IMR-90 (cell line): ENCODE results near the gene CACNA2D3. TPM values are rescaled to one million over a fixed set of nuclear protein-coding genes. Genes with fewer than 3 reads are reported as not detected.

Source experiments
- ATAC-seq: fragments of 200-7000 bp; cut with Tn5 transposase; 2 replicates; pipeline ENCODE4 v1.9.1; 2020; ENCODE audit warnings: low read depth, mild to moderate bottlenecking, moderate library complexity
- BruUV-seq: library from RNA; stranded (reverse); fragments of 400-500 nt; replicated peaks from 2 replicates; lab custom pipeline; 2021; lab: Mats Ljungman, UMichigan
- CTCF ChIA-PET: fragments of 300-600 bp; formaldehyde crosslinking; extraction: SDS; loops from one replicate; lab custom pipeline; 2021; ENCODE audit warnings: antibody characterized with exemption; lab: Yijun Ruan, JAX
- POLR2A ChIA-PET: fragments of 300-600 bp; sonication (Branson Sonifier 250); formaldehyde crosslinking; loops from one replicate; lab custom pipeline; 2022; ENCODE audit warnings: antibody characterized with exemption; ENCODE audit not compliant: unreplicated experiment; lab: Charles Lee
- DNase-seq: peaks from one replicate; pipeline ENCODE4 v3.0.0; 2013
- H2AFZ ChIP-seq: replicated peaks from 2 replicates; pipeline ENCODE3; 2013; ENCODE audit warnings: low read length, mild to moderate bottlenecking; ENCODE audit not compliant: poor library complexity
- H2AK5ac ChIP-seq: 2 replicates; pipeline ENCODE4 v1.6.1; 2013; ENCODE audit warnings: low read depth, low read length, inconsistent platforms
- H2AK9ac ChIP-seq: replicated peaks from 2 replicates; pipeline ENCODE3; 2013; ENCODE audit warnings: mild to moderate bottlenecking, low read depth, low read length, moderate library complexity; ENCODE audit not compliant: poor library complexity
- H2BK120ac ChIP-seq: 2 replicates; pipeline ENCODE4 v1.6.1; 2013; ENCODE audit warnings: low read depth, low read length, inconsistent platforms
- H2BK15ac ChIP-seq: 3 replicates; pipeline ENCODE4 v1.6.1; 2013; ENCODE audit warnings: low read depth, low read length, inconsistent platforms
- H2BK20ac ChIP-seq: 2 replicates; pipeline ENCODE4 v1.6.1; 2013; ENCODE audit warnings: low read depth, mild to moderate bottlenecking, inconsistent platforms, low read length, moderate library complexity
- H2BK5ac ChIP-seq: 2 replicates; pipeline ENCODE4 v1.6.1; 2013; ENCODE audit warnings: mild to moderate bottlenecking, low read depth, low read length, inconsistent platforms; ENCODE audit not compliant: poor library complexity, severe bottlenecking
- H3K14ac ChIP-seq: replicated peaks from 2 replicates; pipeline ENCODE4 v1.6.1; 2013; ENCODE audit warnings: low read depth, low read length, inconsistent platforms
- H3K18ac ChIP-seq: 2 replicates; pipeline ENCODE4 v1.6.1; 2013; ENCODE audit warnings: low read depth, low read length, control low read depth
- H3K23ac ChIP-seq: 2 replicates; pipeline ENCODE4 v1.6.1; 2013; ENCODE audit warnings: low read depth, low read length, inconsistent platforms
- H3K27ac ChIP-seq: 2 replicates; pipeline ENCODE4 v1.5.1; 2013; ENCODE audit warnings: mild to moderate bottlenecking, control low read depth, low read length; ENCODE audit not compliant: insufficient read depth
- H3K27me3 ChIP-seq: 2 replicates; pipeline ENCODE4 v1.6.1; 2013; ENCODE audit warnings: low read length; ENCODE audit not compliant: control insufficient read depth, insufficient read depth
- H3K36me3 ChIP-seq: 2 replicates; pipeline ENCODE4 v1.6.1; 2013; ENCODE audit warnings: low read length, mixed read lengths; ENCODE audit not compliant: control insufficient read depth, insufficient read depth
- H3K4ac ChIP-seq: 2 replicates; pipeline ENCODE4 v1.6.1; 2013; ENCODE audit warnings: low read depth, low read length, inconsistent platforms
- H3K4me1 ChIP-seq: 2 replicates; pipeline ENCODE4 v1.6.1; 2013; ENCODE audit warnings: low read length, mixed read lengths; ENCODE audit not compliant: control insufficient read depth, insufficient read depth
- H3K4me2 ChIP-seq: 2 replicates; pipeline ENCODE4 v1.6.1; 2013; ENCODE audit warnings: low read depth, mild to moderate bottlenecking, control low read depth, low read length, moderate library complexity
- H3K4me3 ChIP-seq: 2 replicates; pipeline ENCODE4 v1.5.1; 2013; ENCODE audit warnings: low read depth, mild to moderate bottlenecking, control low read depth, low read length, moderate library complexity; ENCODE audit not compliant: insufficient read depth
- H3K56ac ChIP-seq: 2 replicates; pipeline ENCODE4 v1.6.1; 2013; ENCODE audit warnings: low read length, inconsistent platforms; ENCODE audit not compliant: insufficient read depth; ENCODE audit errors: extremely low read depth
- H3K79me1 ChIP-seq, 2 experiments: 2 replicates each; pipeline ENCODE4 v1.6.1; 2013; ENCODE audit warnings: low read length in 2 of 2, inconsistent platforms in 1 of 2, low read depth in 1 of 2
- H3K9ac ChIP-seq: 2 replicates; pipeline ENCODE4 v1.6.1; 2013; ENCODE audit warnings: low read depth, low read length, control low read depth
- H3K9me1 ChIP-seq: 2 replicates; pipeline ENCODE4 v1.6.1; 2013; ENCODE audit warnings: low read length, inconsistent platforms; ENCODE audit not compliant: insufficient read depth
- H3K9me3 ChIP-seq: 2 replicates; pipeline ENCODE4 v1.6.1; 2013; ENCODE audit warnings: low read length; ENCODE audit not compliant: control insufficient read depth, insufficient read depth
- H4K20me1 ChIP-seq: 2 replicates; pipeline ENCODE4 v1.6.1; 2013; ENCODE audit warnings: low read length, inconsistent platforms; ENCODE audit not compliant: insufficient read depth
- H4K5ac ChIP-seq: 2 replicates; pipeline ENCODE4 v1.6.1; 2013; ENCODE audit warnings: mild to moderate bottlenecking, low read depth, low read length, control low read depth
- H4K8ac ChIP-seq, 2 experiments: 2 replicates each; pipeline ENCODE4 v1.6.1; 2013; ENCODE audit warnings: low read depth in 2 of 2, low read length in 2 of 2, control low read depth in 1 of 2, inconsistent platforms in 1 of 2
- H4K91ac ChIP-seq: 2 replicates; pipeline ENCODE4 v1.6.1; 2013; ENCODE audit warnings: low read depth, low read length, inconsistent platforms; ENCODE audit not compliant: insufficient read depth
- BHLHE40 ChIP-seq: fragments of 150-350 bp; IDR thresholded peaks from 2 replicates; pipeline ENCODE4 v1.6.1; 2016; ENCODE audit warnings: mild to moderate bottlenecking, low read depth, low read length
- CEBPB ChIP-seq: IDR thresholded peaks from 2 replicates; pipeline ENCODE4 v1.6.1; 2012; ENCODE audit warnings: low read depth, low read length, improper control_type of control experiment
- CHD1 ChIP-seq: IDR thresholded peaks from 2 replicates; pipeline ENCODE4 v1.6.1; 2012; ENCODE audit warnings: low read depth, low read length, improper control_type of control experiment
- CTCF ChIP-seq: conservative IDR thresholded peaks from 2 replicates; pipeline ENCODE4 v1.5.1; 2012; ENCODE audit warnings: mild to moderate bottlenecking, low read depth, low read length, improper control_type of control experiment
- FOS ChIP-seq: fragments of 150-350 bp; IDR thresholded peaks from 2 replicates; pipeline ENCODE4 v1.6.1; 2016; ENCODE audit warnings: low read depth, low read length
- MAFK ChIP-seq: IDR thresholded peaks from 2 replicates; pipeline ENCODE4 v1.6.1; 2012; ENCODE audit warnings: low read depth, low read length, improper control_type of control experiment
- MAZ ChIP-seq: IDR thresholded peaks from 2 replicates; pipeline ENCODE4 v1.6.1; 2012; ENCODE audit warnings: low read depth, mild to moderate bottlenecking, low read length, improper control_type of control experiment, moderate library complexity, borderline replicate concordance
- MXI1 ChIP-seq: IDR thresholded peaks from 2 replicates; pipeline ENCODE4 v1.6.1; 2012; ENCODE audit warnings: low read depth, mild to moderate bottlenecking, low read length, moderate library complexity, borderline replicate concordance
- NFE2L2 ChIP-seq: fragments of 150-350 bp; IDR thresholded peaks from 2 replicates; pipeline ENCODE4 v1.6.1; 2016; ENCODE audit warnings: low read depth, mild to moderate bottlenecking, low read length
- POLR2A ChIP-seq: IDR thresholded peaks from 2 replicates; pipeline ENCODE4 v1.6.1; 2012; ENCODE audit warnings: mild to moderate bottlenecking, low read depth, low read length
- RAD21 ChIP-seq: IDR thresholded peaks from 2 replicates; pipeline ENCODE4 v1.6.1; 2012; ENCODE audit warnings: low read length, improper control_type of control experiment
- RCOR1 ChIP-seq: IDR thresholded peaks from 2 replicates; pipeline ENCODE4 v1.6.1; 2012; ENCODE audit warnings: mild to moderate bottlenecking, low read length, improper control_type of control experiment; ENCODE audit not compliant: insufficient replicate concordance
- RFX5 ChIP-seq: IDR thresholded peaks from 2 replicates; pipeline ENCODE4 v1.8.0; 2012; ENCODE audit warnings: low read depth, mild to moderate bottlenecking, low read length, moderate library complexity
- SMC3 ChIP-seq: fragments of 150-350 bp; IDR thresholded peaks from 2 replicates; pipeline ENCODE4 v1.6.1; 2016; ENCODE audit warnings: low read depth, mild to moderate bottlenecking, antibody characterized with exemption, low read length, moderate library complexity
- USF2 ChIP-seq: fragments of 150-350 bp; IDR thresholded peaks from 2 replicates; pipeline ENCODE4 v1.6.1; 2017; ENCODE audit warnings: mild to moderate bottlenecking, antibody characterized with exemption, low read length, low read depth
- WGBS, 2 experiments: methylation state at CpG; one replicate each; pipeline versions ENCODE4 v1.1.5 to v1.1.7; 2013; ENCODE audit warnings: missing lambda C conversion rate in 2 of 2; ENCODE audit not compliant: insufficient read length in 1 of 2; ENCODE audit errors: extremely low coverage in 2 of 2; 5-methylcytosine and 5-hydroxymethylcytosine counted together
- dilution Hi-C: fragments of 300-500 bp; cut with HindIII; formaldehyde crosslinking; loops from one replicate; pipeline ENCODE4 v1.14.3; 2018; ENCODE audit warnings: low sequenced_read_pairs; ENCODE audit not compliant: unreplicated experiment
- in situ Hi-C: fragments of 300-500 bp; cut with MboI; formaldehyde crosslinking; loops from 3 replicates; pipeline ENCODE4 v1.14.3; 2019; ENCODE audit warnings: low sequenced_read_pairs, inconsistent platforms, mixed read lengths
- intact Hi-C: fragments of 100-400 bp; cut with micrococcal nuclease; formaldehyde crosslinking; loops from 2 replicates; pipeline ENCODE4 v1.10.0; 2022
- polyA plus RNA-seq, 3 experiments: library from polyadenylated mRNA; depleted of rRNA; stranded (reverse); fragments of >200 nt; gene quantifications; 2 replicates each; pipeline ENCODE4 v1.2.3, GENCODE V29; 2012; ENCODE audit warnings: low replicate concordance in 1 of 3
- total RNA-seq: library from RNA; depleted of rRNA; stranded (reverse); fragments of >200 nt; gene quantifications from 2 replicates; pipeline ENCODE4 v1.2.3, GENCODE V29; 2012
- TF ChIP-seq, protein P1 (sequence below): fragments of 150-350 bp; IDR thresholded peaks from 2 replicates; pipeline ENCODE4 v1.6.1; 2016; ENCODE audit warnings: low read depth, mild to moderate bottlenecking, low read length, moderate library complexity, borderline replicate concordance

CACNA2D3 gene
- total and polyA plus RNA-seq, 2 of the 4 experiments (the other 2 are of a cell fraction), result 0.36 to 0.41 TPM

DNA sequence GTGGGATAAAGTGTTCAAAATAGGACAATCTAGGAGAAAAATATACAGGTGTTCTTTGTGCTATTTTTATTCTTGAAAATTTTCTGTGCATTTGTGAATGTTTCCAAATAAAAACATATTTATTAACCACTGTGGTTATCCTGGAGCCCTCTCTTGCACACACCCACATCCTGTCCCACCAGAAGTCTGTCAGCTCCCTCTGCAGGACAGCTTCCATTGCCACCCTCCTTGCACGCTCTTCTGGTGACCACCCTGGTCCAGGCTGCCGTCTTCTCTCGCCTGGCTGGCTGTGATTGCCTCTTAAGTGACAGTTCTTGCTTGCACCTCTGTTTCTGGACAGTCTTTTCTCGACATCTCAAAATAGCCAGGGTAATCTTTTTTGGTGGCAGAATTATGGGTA lies 411.5 kb downstream of the CACNA2D3 start:
- intact Hi-C loops (no loop called here), dilution Hi-C loops (no loop called here), in situ Hi-C loops (no loop called here)
- no TSS peak for BruUV-seq
- H2BK120ac ChIP-seq, result no peak overlapping the region
- no peak overlapping the region for H2AK5ac ChIP-seq
- WGBS, 2 experiments, result no CpG with 5 or more reads among the region's 4 CpGs
- no peaks in the 10 kb centered on the region for H3K27me3 ChIP-seq
- no peak overlapping the region for H3K23ac ChIP-seq
- ChIA-PET POLR2A (no interaction called here), CTCF (no interaction called here)
- H4K91ac ChIP-seq, result no peak overlapping the region
- H2AK9ac ChIP-seq, result no peak overlapping the region
- no peak overlapping the region for H3K4me3 ChIP-seq
- H3K4ac ChIP-seq, result no peak overlapping the region
- H2AFZ ChIP-seq, result no peak overlapping the region
- H3K9me1 ChIP-seq, result no peaks in the 10 kb centered on the region
- H3K9me3 ChIP-seq, result peaks cover 9% of the 10 kb centered on the region
- TF ChIP-seq POLR2A (no peak), CTCF (no peak), NFE2L2 (no peak), FOS (no peak), CHD1 (no peak), BHLHE40 (no peak), MXI1 (no peak), RAD21 (no peak), CEBPB (no peak), USF2 (no peak), MAZ (no peak), MAFK (no peak), RFX5 (no peak), SMC3 (no peak), RCOR1 (no peak)
- TF ChIP-seq, protein P1, sequence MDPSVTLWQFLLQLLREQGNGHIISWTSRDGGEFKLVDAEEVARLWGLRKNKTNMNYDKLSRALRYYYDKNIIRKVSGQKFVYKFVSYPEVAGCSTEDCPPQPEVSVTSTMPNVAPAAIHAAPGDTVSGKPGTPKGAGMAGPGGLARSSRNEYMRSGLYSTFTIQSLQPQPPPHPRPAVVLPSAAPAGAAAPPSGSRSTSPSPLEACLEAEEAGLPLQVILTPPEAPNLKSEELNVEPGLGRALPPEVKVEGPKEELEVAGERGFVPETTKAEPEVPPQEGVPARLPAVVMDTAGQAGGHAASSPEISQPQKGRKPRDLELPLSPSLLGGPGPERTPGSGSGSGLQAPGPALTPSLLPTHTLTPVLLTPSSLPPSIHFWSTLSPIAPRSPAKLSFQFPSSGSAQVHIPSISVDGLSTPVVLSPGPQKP, result no peak
- H3K14ac ChIP-seq, result no peak overlapping the region
- no peaks in the 10 kb centered on the region for H3K36me3 ChIP-seq
- H3K56ac ChIP-seq, result no peak overlapping the region
- no peaks in the 10 kb centered on the region for H3K4me1 ChIP-seq
- no peak overlapping the region for H2BK5ac ChIP-seq
- no peak overlapping the region for H3K27ac ChIP-seq
- H4K8ac ChIP-seq, result no peak overlapping the region
- H3K4me2 ChIP-seq, result no peak overlapping the region
- no peaks in the 10 kb centered on the region for H4K20me1 ChIP-seq
- H2BK15ac ChIP-seq, result no peak overlapping the region
- no peak overlapping the region for H3K18ac ChIP-seq
- H3K9ac ChIP-seq, result no peak overlapping the region
- no peak overlapping the region for H2BK20ac ChIP-seq
- DNase-seq (no peak), ATAC-seq (no peak)
- H4K5ac ChIP-seq, result no peak overlapping the region
- H3K79me1 ChIP-seq, result no peaks in the 10 kb centered on the region
